NCI-H1105 treated with DMSO at 0.1 percent for 48 hours (cell line): ENCODE results near the gene MYCBPAP.

ENCODE experiments used
- DNase-seq: peaks from one replicate; lab custom pipeline; 2025; lab: John Stamatoyannopoulos, UW

Gene MYCBPAP

GRCh38 chr17:50558091-50558490 is 49.9 kb downstream of the MYCBPAP start:
- no peak for DNase-seq

- DNase-seq: no peak
Measured at GRCh38 chr17:50558581-50558940, 50.3 kb downstream of the MYCBPAP start.

- DNase-seq: no peak
Measured at GRCh38 chr17:50558941-50559614, 50.8 kb downstream of the MYCBPAP start.

- DNase-seq: no peak
Measured at GRCh38 chr17:50559674-50560184, 51.5 kb downstream of the MYCBPAP start.

- DNase-seq: peak; percentile 86
Measured at GRCh38 chr17:50560185-50560824, 52.1 kb downstream of the MYCBPAP start, which contains the start of gene CACNA1G. Gene CACNA1G, plus strand, starts transcription at chr17:50560715. Its CDS starts 745 bp downstream, at chr17:50561460.

- DNase-seq: no peak
Measured at GRCh38 chr17:50560931-50561745, 52.9 kb downstream of the MYCBPAP start.

- no peak for DNase-seq
Measured at GRCh38 chr17:50561746-50562141, 53.5 kb downstream of the MYCBPAP start.

GRCh38 chr17:50562242-50563091 is 54.2 kb downstream of the MYCBPAP start:
- no peak for DNase-seq

- no peak for DNase-seq
Measured at GRCh38 chr17:50563092-50563511, 54.9 kb downstream of the MYCBPAP start.

GRCh38 chr17:50564916-50565315 is 56.7 kb downstream of the MYCBPAP start:
- no peak for DNase-seq

GRCh38 chr17:50565402-50566350 is 57.4 kb downstream of the MYCBPAP start:
- DNase-seq: peak; percentile 78

- no peak for DNase-seq
Measured at GRCh38 chr17:50566886-50567285, 58.6 kb downstream of the MYCBPAP start.

- no peak for DNase-seq
Measured at GRCh38 chr17:50568659-50569058, 60.4 kb downstream of the MYCBPAP start.

- DNase-seq: no peak
Measured at GRCh38 chr17:50569592-50569991, 61.4 kb downstream of the MYCBPAP start.

GRCh38 chr17:50570032-50570431 is 61.8 kb downstream of the MYCBPAP start:
- DNase-seq: no peak

- no peak for DNase-seq
Measured at GRCh38 chr17:50570528-50570927, 62.3 kb downstream of the MYCBPAP start.

- DNase-seq: no peak
Measured at GRCh38 chr17:50571681-50572080, 63.4 kb downstream of the MYCBPAP start.

- no peak for DNase-seq
Measured at GRCh38 chr17:50572541-50572940, 64.3 kb downstream of the MYCBPAP start.

- DNase-seq: no peak
Measured at GRCh38 chr17:50573866-50574611, 65.8 kb downstream of the MYCBPAP start.
